ENCODE data around the gene TMEM119.

Gene TMEM119

GRCh38 chr12:108606492-108606891 lies 8.6 kb upstream of the TMEM119 start:
- in situ Hi-C loops (cut with HindIII; ENCODE audit: low sequenced_read_pairs) = no loop called here
- no peak for TF ChIP-seq CTCF (IDR thresholded peaks at IDR 0.05; ENCODE audit: low read depth, low read length, missing control alignments)
- no peak for DNase-seq (ENCODE audit: low read depth)
- H3K4me3 ChIP-seq (ENCODE audit: low read depth, low read length) = no peak overlapping the region

GRCh38 chr12:108605690-108606406 lies 8.0 kb upstream of the TMEM119 start:
- no peak overlapping the region for H3K4me3 ChIP-seq (ENCODE audit: low read depth, low read length)
- in situ Hi-C loops (cut with HindIII; ENCODE audit: low sequenced_read_pairs) = no loop called here
- no peak for DNase-seq (ENCODE audit: low read depth)
- no peak for TF ChIP-seq CTCF (IDR thresholded peaks at IDR 0.05; ENCODE audit: low read depth, low read length, missing control alignments)

- no peak for TF ChIP-seq CTCF (IDR thresholded peaks at IDR 0.05; ENCODE audit: low read depth, low read length, missing control alignments)
- DNase-seq (ENCODE audit: low read depth) = no peak
- in situ Hi-C loops (cut with HindIII; ENCODE audit: low sequenced_read_pairs) = no loop called here
- H3K4me3 ChIP-seq (ENCODE audit: low read depth, low read length) = no peak overlapping the region
These were observed 7.3 kb upstream of the TMEM119 start for GRCh38 chr12:108605000-108605689.

- DNase-seq (ENCODE audit: low read depth) = no peak
- in situ Hi-C loops (cut with HindIII; ENCODE audit: low sequenced_read_pairs) = no loop called here
- H3K4me3 ChIP-seq (ENCODE audit: low read depth, low read length) = no peak overlapping the region
- no peak for TF ChIP-seq CTCF (IDR thresholded peaks at IDR 0.05; ENCODE audit: low read depth, low read length, missing control alignments)
These were observed 6.5 kb upstream of the TMEM119 start for GRCh38 chr12:108604208-108604941.

- in situ Hi-C loops (cut with HindIII; ENCODE audit: low sequenced_read_pairs) = no loop called here
- no peak for DNase-seq (ENCODE audit: low read depth)
- no peak overlapping the region for H3K4me3 ChIP-seq (ENCODE audit: low read depth, low read length)
- no peak for TF ChIP-seq CTCF (IDR thresholded peaks at IDR 0.05; ENCODE audit: low read depth, low read length, missing control alignments)
These were observed 5.9 kb upstream of the TMEM119 start for GRCh38 chr12:108603743-108604142.

- no peak for TF ChIP-seq CTCF (IDR thresholded peaks at IDR 0.05; ENCODE audit: low read depth, low read length, missing control alignments)
- DNase-seq (ENCODE audit: low read depth) = no peak
- H3K4me3 ChIP-seq (ENCODE audit: low read depth, low read length) = no peak overlapping the region
- in situ Hi-C loops (cut with HindIII; ENCODE audit: low sequenced_read_pairs) = no loop called here
These were observed 5.3 kb upstream of the TMEM119 start for GRCh38 chr12:108602976-108603704.
